ENCODE measurements around the gene RPL9. TPM values are rescaled to one million over a fixed set of nuclear protein-coding genes. Genes with fewer than 3 reads are reported as not detected.
"Not testable (repeated sequence)": the region's sequence is repeated elsewhere in the genome, so short reads cannot be mapped to it uniquely, and the experiment has no call there.

The RPL9 gene
- over 10,000 TPM in 1 of 4 donors, 1,000 to 10,000 TPM in 3; 3,607 to 16,295 (median 4,795) TPM for total RNA-seq

- H3K9me3 ChIP-seq: no peaks in the 10 kb centered on the region
- intact Hi-C loops (cut with DNase I; ENCODE audit: low total_unique reads): loop anchor here (5.0 kb wide), 1 partner anchor 519 kb away; the partner anchor contains the start of gene PDS5A
- H3K36me3 ChIP-seq: no peaks in the 10 kb centered on the region
- DNase-seq: peak; percentile 96 to 98
- H3K4me1 ChIP-seq: peaks cover 3 to 18% of the 10 kb centered on the region in 2 donors
- peak; percentile 88 to 96 for TF ChIP-seq POLR2A (IDR thresholded peaks at IDR 0.05)
- TF ChIP-seq CTCF (IDR thresholded peaks at IDR 0.05): peak in 1 of 4 experiments; percentile 31
- peak within 1 kb of the TSS; percentile 90 to 94 for H3K27ac ChIP-seq
- H3K27me3 ChIP-seq: no peaks in the 10 kb centered on the region
- peak within 1 kb of the TSS; percentile 63 to 68 for H3K4me3 ChIP-seq
These were observed at the start of gene RPL9, which contains the start of gene LIAS for GRCh38 chr4:39458505-39459300. TSS of gene RPL9 (minus strand) at chr4:39458922. CDS start at chr4:39458439, 483 bp downstream. TSS of gene LIAS (plus strand) at chr4:39459056. CDS start at chr4:39459118, 62 bp downstream.

DNA sequence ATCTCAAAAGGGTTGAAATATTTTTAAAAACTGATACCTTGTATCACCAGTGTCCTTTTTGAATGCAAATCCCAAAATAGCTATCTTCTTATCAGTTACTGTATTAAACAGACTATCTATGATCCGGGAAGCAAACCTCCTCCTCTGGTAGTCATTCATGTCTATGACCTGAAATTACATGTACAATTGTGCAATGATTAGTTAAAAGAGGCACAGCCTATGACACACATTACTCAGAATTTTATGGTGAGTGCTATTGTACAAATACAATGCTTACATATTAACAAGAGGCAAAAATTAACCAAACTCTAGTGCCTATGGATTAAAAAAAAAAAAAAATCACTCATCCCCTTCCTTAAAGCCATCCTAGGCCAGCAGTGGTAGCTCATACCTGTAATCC is 46.9 kb upstream of the RPL9 start:
- intact Hi-C loops (cut with DNase I; ENCODE audit: low total_unique reads): no loop called here
- Histone ChIP-seq H3K36me3 (no peaks in the 10 kb centered on the region), H3K4me1 (no peaks in the 10 kb centered on the region), H3K27me3 (no peaks in the 10 kb centered on the region), H3K27ac (no peak overlapping the region), H3K9me3 (no peaks in the 10 kb centered on the region), H3K4me3 (no peak overlapping the region)
- TF ChIP-seq CTCF (IDR thresholded peaks at IDR 0.05): no peak
- no peak for DNase-seq

GRCh38 chr4:39504538-39504937 is 45.8 kb upstream of the RPL9 start:
- H3K9me3 ChIP-seq: no peaks in the 10 kb centered on the region
- H3K27ac ChIP-seq: no peak overlapping the region
- intact Hi-C loops (cut with DNase I; ENCODE audit: low total_unique reads): no loop called here
- DNase-seq: no peak
- H3K4me3 ChIP-seq: no peak overlapping the region
- H3K36me3 ChIP-seq: no peaks in the 10 kb centered on the region
- no peaks in the 10 kb centered on the region for H3K27me3 ChIP-seq
- TF ChIP-seq CTCF (IDR thresholded peaks at IDR 0.05): no peak
- TF ChIP-seq POLR2A (IDR thresholded peaks at IDR 0.05): no peak
- H3K4me1 ChIP-seq: no peaks in the 10 kb centered on the region

- intact Hi-C loops (cut with DNase I; ENCODE audit: low total_unique reads): not testable (repeated sequence)
These were observed 43.9 kb upstream of the RPL9 start for GRCh38 chr4:39502664-39503035.

DNA sequence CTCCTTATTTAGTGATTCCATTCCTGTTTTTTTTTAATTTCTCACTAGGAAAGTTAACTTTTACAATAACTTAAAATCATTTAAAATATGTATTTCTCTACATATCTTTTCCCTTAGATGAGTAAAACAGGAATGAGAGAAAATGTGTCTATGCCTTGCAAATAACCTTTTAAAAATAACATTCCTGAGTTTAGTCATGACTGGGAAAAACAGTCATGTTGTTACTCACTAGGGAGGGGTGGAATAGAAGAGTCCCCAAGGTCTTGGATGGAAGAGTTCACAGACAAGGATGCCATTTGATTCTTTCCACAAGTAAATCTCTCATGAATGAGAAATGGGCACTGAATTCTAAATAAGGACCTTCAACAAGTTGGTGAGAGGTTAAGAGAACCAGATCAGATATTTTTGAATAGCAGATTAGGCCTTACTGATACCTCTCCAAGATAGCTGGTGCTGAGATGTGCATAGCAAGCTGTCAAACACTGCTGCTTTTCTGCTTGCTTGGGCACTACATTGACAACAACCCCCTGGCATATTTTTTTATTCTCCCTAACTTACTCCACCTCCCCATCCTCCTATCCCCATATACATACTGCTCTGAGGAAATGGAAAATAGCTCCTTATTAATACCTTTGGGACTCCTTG is 43.4 kb upstream of the RPL9 start:
- H3K9me3 ChIP-seq: no peaks in the 10 kb centered on the region
- TF ChIP-seq CTCF (IDR thresholded peaks at IDR 0.05) (no peak), POLR2A (IDR thresholded peaks at IDR 0.05) (no peak)
- H3K36me3 ChIP-seq: no peaks in the 10 kb centered on the region
- no peak for DNase-seq
- H3K4me3 ChIP-seq: no peak overlapping the region
- H3K4me1 ChIP-seq: no peaks in the 10 kb centered on the region
- no peak overlapping the region for H3K27ac ChIP-seq
- intact Hi-C loops (cut with DNase I; ENCODE audit: low total_unique reads): no loop called here
- no peaks in the 10 kb centered on the region for H3K27me3 ChIP-seq

More at GRCh38 chr4:39502664-39503035, 43.9 kb upstream of the RPL9 start:
- not testable (repeated sequence) for H3K4me3 ChIP-seq, H3K27ac ChIP-seq, H3K36me3 ChIP-seq, H3K27me3 ChIP-seq, H3K4me1 ChIP-seq, DNase-seq, H3K9me3 ChIP-seq

All from uterus (tissue), 4 donors.